Colonic mucosa (tissue), 4 donors: ENCODE results near the gene ARHGEF38. TPM values are rescaled to one million over a fixed set of nuclear protein-coding genes. Genes with fewer than 3 reads are reported as not detected.
A peak's percentile ranks its signal among the peaks of the same experiment; 100 is the strongest.

Experiments
- DNase-seq: peaks from one replicate; pipeline ENCODE4 v3.0.0-alpha.2; 2020
- H3K27ac ChIP-seq: fragments of 200-600 bp; one replicate; pipeline ENCODE4 v1.8.0; 2021
- H3K27me3 ChIP-seq: fragments of 200-600 bp; one replicate; pipeline ENCODE4 v1.8.0; 2021
- H3K36me3 ChIP-seq: fragments of 200-600 bp; one replicate; pipeline ENCODE4 v1.8.0; 2021
- H3K4me1 ChIP-seq: fragments of 200-600 bp; one replicate; pipeline ENCODE4 v1.8.0; 2021; ENCODE audit warnings: mild to moderate bottlenecking
- H3K4me3 ChIP-seq: fragments of 200-600 bp; one replicate; pipeline ENCODE4 v1.8.0; 2021
- H3K9ac ChIP-seq, 2 donors: one replicate each; pipeline ENCODE4 v1.7.0; 2013; ENCODE audit warnings: control low read depth in 2 of 2, low read depth in 2 of 2, low read length in 2 of 2
- H3K9me3 ChIP-seq: fragments of 200-600 bp; one replicate; pipeline ENCODE4 v1.8.0; 2021
- CTCF ChIP-seq: fragments of 200-600 bp; IDR thresholded peaks from one replicate; pipeline ENCODE4 v1.8.0; 2022; ENCODE audit warnings: antibody characterized with exemption, mild to moderate bottlenecking
- intact Hi-C: fragments of 100-400 bp; cut with DNase I; formaldehyde crosslinking; loops from one replicate; pipeline ENCODE4 v1.14.1; 2022
- total RNA-seq, 2 donors: library from RNA; stranded (reverse); fragmentation: NEBNext Ultra II Directional in 1 of 2; extraction: Animal tissue kit (Norgen Biotek cat#: 25700) in 1 of 2; gene quantifications; one replicate each; pipeline ENCODE4 v1.2.1, GENCODE V29; 2021
- donor health status: healthy.
- donor health status: DM: no; HTN: no; CAD: no.
- donor health status: DM: no; HTN: no; CAD: no.

The ARHGEF38 gene
- total RNA-seq, 2 donors from 2014 or later: 14.4 to 14.8 TPM

GRCh38 chr4:105707782-105708180 lies 155.4 kb downstream of the ARHGEF38 start:
- Histone ChIP-seq H3K36me3 (no peaks in the 10 kb centered on the region), H3K27ac (peak overlapping the region; percentile 89), H3K4me3 (peak overlapping the region; percentile 97), H3K9me3 (no peaks in the 10 kb centered on the region), H3K4me1 (peaks cover 6% of the 10 kb centered on the region), H3K9ac (peak overlapping the region; percentile 83 to 90), H3K27me3 (no peaks in the 10 kb centered on the region)
- intact Hi-C loops: loop anchor here (10.0 kb wide), 1 partner anchor 183 kb away; no protein-coding TSS in a partner anchor
- TF ChIP-seq CTCF: no peak
- DNase-seq: no peak

- Histone ChIP-seq H3K36me3 (no peaks in the 10 kb centered on the region), H3K9me3 (no peaks in the 10 kb centered on the region), H3K27ac (peak within 1 kb of the TSS; percentile 89), H3K4me3 (peak within 1 kb of the TSS; percentile 97), H3K4me1 (peaks cover 6% of the 10 kb centered on the region), H3K9ac (peak within 1 kb of the TSS; percentile 83 to 90), H3K27me3 (no peaks in the 10 kb centered on the region)
- peak; percentile 96 for DNase-seq
- TF ChIP-seq CTCF: no peak
- intact Hi-C loops: loop anchor here (10.0 kb wide), 1 partner anchor 184 kb away; no protein-coding TSS in a partner anchor
Measured at GRCh38 chr4:105708181-105709080, 156.0 kb downstream of the ARHGEF38 start, which contains the start of the genes GSTCD and INTS12. GSTCD (plus strand) TSS chr4:105708784; CDS start chr4:105717614, 8,830 bp downstream. INTS12 (minus strand) TSS chr4:105708689; CDS start chr4:105700005, 8,684 bp downstream.

GRCh38 chr4:105709081-105709450 lies 156.6 kb downstream of the ARHGEF38 start:
- TF ChIP-seq CTCF: no peak
- H3K36me3 ChIP-seq: no peaks in the 10 kb centered on the region
- intact Hi-C loops: loop anchor here (10.0 kb wide), 1 partner anchor 184 kb away; no protein-coding TSS in a partner anchor
- peak overlapping the region; percentile 80 to 83 for H3K9ac ChIP-seq
- peaks cover 6% of the 10 kb centered on the region for H3K4me1 ChIP-seq
- H3K4me3 ChIP-seq: peak overlapping the region; percentile 97
- H3K27me3 ChIP-seq: no peaks in the 10 kb centered on the region
- DNase-seq: peak; percentile 42
- H3K27ac ChIP-seq: peak overlapping the region; percentile 89
- H3K9me3 ChIP-seq: no peaks in the 10 kb centered on the region

GRCh38 chr4:105710012-105710600 lies 157.7 kb downstream of the ARHGEF38 start:
- Histone ChIP-seq H3K9me3 (no peaks in the 10 kb centered on the region), H3K27me3 (no peaks in the 10 kb centered on the region), H3K4me1 (peaks cover 6% of the 10 kb centered on the region), H3K4me3 (no peak overlapping the region), H3K27ac (no peak overlapping the region), H3K9ac (no peak overlapping the region), H3K36me3 (no peaks in the 10 kb centered on the region)
- no peak for DNase-seq
- intact Hi-C loops: loop anchor here (10.0 kb wide), 1 partner anchor 565 kb away; the partner anchor contains the start of gene TET2
- TF ChIP-seq CTCF: no peak

- Histone ChIP-seq H3K27ac (no peak overlapping the region), H3K27me3 (no peaks in the 10 kb centered on the region), H3K9ac (no peak overlapping the region), H3K36me3 (no peaks in the 10 kb centered on the region), H3K4me3 (no peak overlapping the region), H3K9me3 (no peaks in the 10 kb centered on the region), H3K4me1 (peaks cover 6% of the 10 kb centered on the region)
- TF ChIP-seq CTCF: no peak
- no peak for DNase-seq
- intact Hi-C loops: loop anchor here (10.0 kb wide), 1 partner anchor 566 kb away; the partner anchor contains the start of gene TET2
Measured at GRCh38 chr4:105710678-105711077, 158.3 kb downstream of the ARHGEF38 start.
